Suppressor macrophage treated with lipopolysaccharide for 1 hour (primary cell): ENCODE data around the gene BANP.
"Not testable (repeated sequence)": the region's sequence is repeated elsewhere in the genome, so short reads cannot be mapped to it uniquely, and the experiment has no call there.

Experiments used
- DNase-seq, 3 donors: peaks; one replicate each; pipeline ENCODE4 v3.0.0-alpha.2; 2020 to 2022

BANP gene

GRCh38 chr16:88017587-88018101 is 66.4 kb downstream of the BANP start:
- no peak for DNase-seq

- not testable (repeated sequence) for DNase-seq
Measured at GRCh38 chr16:88018382-88018781, 67.1 kb downstream of the BANP start.

DNA sequence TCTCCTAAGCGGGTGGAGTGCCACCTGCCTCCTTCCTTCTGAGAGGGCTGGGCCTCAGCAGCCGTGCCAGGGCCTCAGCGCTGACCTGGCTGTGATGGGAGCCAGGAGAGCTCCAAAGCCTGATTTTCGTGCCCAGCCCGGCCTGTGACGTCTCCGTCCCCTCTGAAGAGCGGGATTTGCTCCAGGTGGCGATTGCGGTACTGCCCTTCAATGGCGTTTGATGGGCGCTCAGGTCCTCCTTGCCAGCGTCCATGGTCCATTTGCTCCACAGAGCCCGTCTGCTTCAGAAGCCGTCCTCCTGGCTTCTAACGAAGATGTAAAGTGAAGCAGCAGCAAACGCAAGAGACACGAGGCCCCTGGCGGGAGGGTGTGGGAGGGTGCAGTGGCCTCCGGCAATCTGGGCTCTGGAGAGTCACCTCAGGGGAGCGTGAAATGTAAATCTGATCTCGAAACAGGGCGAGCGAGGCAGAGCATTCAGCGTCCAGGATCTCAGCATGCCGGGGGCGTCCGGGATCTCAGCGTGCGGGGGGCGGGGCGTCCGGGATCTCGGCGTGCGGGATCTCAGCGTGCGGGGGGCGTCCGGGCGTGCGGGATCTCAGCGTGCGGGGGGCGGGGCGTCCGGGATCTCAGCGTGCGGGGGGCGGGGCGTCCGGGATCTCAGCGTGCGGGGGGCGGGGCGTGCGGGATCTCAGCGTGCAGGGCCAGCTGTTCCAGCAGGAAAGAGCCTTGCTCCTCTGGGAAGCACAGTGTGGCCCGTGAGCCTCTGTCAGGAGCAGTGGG is 68.0 kb downstream of the BANP start:
- DNase-seq, result not testable (repeated sequence)

GRCh38 chr16:88019821-88020515 is 68.7 kb downstream of the BANP start:
- DNase-seq, result no peak

DNA sequence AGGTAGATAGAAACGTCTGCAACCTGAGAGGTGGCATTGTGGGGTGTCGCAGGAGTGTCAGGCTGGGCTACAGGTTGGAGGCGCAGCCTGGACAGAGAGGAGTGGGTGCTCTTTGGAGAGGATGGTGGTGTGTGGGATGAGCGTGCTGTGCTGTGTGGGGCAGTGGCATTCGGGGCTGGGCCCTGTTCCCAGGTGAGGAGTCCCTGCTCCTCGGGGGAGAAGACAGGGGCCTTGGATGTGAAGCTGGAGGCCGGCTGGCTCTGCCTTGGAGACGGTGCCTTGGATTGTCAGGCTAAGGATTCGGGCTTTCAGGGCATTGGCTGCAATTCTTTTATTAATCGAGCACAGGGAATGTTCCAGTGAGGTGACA is 69.3 kb downstream of the BANP start:
- DNase-seq, result no peak

GRCh38 chr16:88021041-88021970 is 70.1 kb downstream of the BANP start:
- DNase-seq, result not testable (repeated sequence)

DNA sequence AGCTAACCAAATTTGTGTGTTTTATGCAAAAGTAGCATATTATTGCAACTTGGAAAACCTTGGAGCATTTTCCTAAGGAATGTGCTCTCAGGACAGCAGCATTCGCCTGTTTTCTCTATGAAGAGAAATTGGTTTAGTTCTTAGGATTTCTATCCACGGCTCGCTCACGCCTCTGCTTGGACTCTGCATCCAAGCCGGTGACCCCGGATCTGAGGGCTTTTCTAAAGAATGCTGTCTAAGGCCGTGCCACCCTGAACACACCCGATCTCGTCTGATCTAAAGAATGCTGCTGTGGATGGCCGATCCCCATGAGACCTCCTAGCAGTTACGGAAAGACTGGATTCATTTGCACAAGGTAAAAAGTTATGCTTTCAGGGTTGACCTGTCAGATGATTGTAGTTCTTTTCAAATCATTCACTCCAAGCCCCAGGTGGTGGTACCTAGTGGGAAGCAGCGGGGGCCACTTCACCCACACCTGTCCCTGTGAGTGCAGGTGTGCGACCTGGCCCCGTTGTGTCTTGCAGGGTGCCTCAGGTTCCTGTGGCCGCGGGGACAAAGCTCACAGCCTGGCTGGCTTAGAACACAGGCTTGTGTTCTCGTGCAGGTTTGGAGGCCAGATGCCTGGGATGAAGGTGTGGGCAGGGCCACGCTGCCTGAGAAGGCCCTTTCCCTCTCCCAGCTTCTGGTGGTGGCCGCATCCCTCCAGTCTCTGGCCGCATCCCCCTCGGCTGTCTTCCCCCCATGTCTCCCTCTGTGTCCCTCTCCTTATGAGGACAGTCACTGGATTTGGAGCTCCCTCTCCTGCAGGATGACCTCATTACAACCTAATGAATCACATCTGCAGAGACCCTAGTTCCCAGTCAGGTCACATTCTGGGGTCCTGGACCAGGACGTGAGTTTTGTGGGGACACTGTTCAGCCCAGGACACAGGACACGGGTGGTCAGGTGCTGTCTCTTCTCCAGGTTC is 71.1 kb downstream of the BANP start:
- DNase-seq, result no peak

DNA sequence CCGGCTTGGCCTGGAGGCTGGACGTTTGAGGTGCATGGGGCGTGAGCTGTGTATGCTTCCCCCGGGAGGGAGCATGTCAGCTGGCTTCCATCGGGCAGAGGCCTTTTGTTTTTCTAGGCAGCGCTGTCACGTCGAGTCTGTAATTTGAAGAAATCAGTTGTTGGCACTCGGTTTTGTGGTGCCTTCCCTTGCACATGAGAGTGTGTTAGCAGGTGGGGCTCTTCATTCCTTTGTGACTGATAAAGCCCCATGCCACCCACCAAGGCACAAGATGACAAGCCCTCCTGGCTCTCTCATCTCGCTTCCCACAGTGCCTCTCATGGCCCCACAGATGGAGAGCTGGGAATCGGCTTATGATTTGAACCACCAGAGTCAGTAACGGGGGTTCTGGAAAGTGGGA is 72.1 kb downstream of the BANP start:
- no peak for DNase-seq

GRCh38 chr16:88023786-88024185 is 72.6 kb downstream of the BANP start:
- DNase-seq, result no peak

DNA sequence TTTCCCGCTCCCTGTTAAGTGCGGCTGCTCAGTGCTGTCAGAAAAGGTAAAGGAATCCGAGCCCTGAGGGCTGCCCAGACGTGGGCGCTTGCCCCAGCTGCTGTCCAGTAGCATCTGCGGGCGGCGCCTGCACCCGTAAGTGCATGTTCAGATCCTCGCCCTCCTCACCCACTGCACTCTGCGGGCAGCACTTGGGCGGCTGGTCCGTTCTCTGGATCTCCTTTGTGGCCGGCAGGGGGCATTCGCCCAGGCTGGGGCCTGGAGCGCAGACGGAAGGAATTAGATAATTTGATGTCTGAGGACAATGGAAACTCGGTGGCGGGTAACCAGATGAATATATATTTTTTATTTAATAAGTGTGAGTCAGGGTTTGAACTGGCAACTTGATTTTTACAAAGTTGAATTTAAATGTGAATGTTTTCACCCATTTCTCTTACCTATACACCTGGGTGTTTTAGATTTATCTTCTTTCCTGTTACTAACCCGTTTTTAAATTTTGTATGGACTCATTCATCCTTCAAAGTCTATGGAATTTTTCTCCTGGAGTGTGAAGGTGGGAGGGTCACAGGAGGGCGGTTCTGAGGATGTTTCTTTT is 73.4 kb downstream of the BANP start:
- DNase-seq, result peak; percentile 35 to 46 (median 42)

GRCh38 chr16:88025086-88025492 is 73.9 kb downstream of the BANP start:
- peak; percentile 92 to 97 (median 94) for DNase-seq

GRCh38 chr16:88025828-88026555 is 74.8 kb downstream of the BANP start:
- not testable (repeated sequence) for DNase-seq

DNA sequence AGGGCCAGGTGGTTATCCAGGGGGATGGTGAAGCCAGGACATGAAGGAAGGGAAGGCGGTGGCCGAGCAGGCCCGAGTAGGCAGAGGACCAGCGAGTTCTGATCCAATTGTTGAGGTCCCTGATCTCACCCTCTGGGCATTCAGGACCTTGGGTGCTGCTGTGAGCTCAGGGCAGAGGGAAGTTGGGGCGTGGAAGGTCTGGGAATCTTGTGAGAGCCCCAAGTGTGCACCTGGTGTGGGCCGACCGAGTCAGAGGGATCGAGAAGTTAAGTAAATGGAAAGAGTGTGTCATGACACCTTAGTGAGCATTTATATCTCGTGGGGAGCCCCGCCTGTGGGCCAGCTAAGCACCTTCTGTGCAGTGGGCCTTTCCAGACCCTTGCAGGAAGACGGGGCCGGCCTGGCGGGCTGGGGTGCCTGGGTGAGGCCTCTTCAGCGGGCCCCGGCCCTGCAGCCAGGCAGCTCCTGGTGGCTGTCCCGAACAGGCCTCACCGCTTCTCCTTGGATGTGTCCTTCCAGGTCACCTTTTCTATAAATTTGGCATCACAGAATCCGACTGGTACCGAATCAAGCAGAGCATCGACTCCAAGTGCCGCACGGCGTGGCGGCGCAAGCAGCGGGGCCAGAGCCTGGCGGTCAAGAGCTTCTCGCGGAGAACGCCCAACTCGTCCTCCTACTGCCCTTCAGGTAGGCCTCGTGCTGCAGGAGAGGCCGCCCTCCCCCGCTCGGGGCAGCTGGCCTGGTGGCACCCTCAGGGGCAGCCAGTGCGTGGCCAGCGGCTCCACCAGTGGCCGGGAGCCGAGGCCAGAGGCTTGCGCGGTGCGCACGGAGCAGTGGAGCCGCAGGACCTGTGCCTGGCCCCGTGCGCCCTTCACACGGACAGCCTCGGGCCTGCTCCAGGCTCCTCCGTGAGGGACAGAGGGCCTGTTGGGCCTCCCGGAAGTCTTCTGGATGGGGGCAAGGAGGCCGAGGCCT is 76.0 kb downstream of the BANP start:
- no peak for DNase-seq

DNA sequence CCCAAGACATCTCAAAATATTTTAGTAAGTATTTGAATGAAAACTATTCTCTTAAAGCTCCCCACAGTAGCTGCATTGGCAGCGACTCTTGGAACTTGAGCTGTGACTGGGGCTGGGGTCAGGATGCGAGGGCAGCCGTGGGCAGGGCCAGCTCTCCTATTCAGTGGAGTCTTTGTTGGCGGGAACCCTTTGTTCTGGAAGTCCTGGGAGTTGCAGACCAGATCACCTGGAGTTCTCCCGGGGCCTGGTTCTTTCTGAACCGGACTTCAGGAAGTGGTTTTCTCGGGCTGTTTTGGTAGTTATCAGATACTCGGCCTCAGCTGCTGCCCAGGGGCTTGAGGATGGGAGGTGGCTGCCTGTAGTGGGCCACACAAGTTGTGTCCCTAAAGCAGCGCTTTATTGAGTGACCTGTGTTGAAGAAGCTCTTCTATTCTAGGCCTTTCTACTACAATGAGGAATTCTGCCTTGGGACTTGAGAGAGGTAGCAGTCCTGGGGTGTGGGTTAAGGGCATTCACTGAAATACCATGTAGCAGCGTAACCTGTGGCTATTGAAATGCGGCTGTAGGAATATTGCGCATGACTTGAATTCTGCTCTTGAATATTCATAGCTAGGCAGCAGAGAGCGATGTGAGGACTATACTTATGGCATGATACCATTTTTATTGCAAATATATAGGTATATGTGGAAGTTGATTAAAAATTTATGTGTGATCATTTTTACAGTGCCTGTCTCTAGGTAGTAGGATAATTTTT is 77.1 kb downstream of the BANP start:
- not testable (repeated sequence) for DNase-seq

- no peak for DNase-seq
Measured at GRCh38 chr16:88030498-88030897, 79.3 kb downstream of the BANP start.

- not testable (repeated sequence) for DNase-seq
Measured at GRCh38 chr16:88030961-88031360, 79.7 kb downstream of the BANP start.

DNA sequence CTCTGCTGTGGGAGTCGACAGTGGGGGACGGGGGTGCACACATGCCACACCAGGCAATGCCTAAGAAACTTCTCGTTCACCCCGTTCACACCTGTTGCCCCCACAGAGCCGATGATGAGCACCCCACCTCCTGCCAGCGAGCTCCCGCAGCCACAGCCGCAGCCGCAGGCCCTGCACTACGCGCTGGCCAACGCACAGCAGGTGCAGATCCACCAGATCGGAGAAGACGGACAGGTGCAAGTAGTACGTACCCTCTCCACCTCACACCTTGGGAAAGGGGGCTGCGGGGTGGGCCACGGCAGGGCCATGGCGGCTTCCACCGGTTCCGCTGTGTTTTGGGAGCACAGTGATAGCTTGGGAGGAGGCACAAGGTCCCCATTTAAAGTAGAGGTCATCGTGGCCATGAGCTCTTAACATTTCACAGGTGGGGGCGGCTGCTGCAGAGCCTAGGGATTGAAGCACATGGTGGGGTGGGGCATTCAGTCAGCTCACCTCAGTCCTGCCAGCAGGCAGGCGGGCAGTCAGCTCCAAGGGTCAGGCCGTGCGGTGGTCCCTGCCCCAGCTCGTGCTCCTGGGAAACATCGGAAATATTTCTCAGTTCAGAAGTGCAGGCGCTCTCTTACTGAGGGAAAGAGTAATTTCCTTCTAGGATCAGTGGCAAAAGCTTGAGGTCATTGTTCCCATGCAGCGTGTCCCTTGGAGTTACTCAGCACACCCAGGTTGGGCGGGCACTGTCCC is 81.9 kb downstream of the BANP start:
- DNase-seq, result not testable (repeated sequence)

- no peak for DNase-seq
Measured at GRCh38 chr16:88034770-88035169, 83.5 kb downstream of the BANP start.
